IMR-90 (cell line): Measurements from ENCODE around the gene GGPS1. TPM values are rescaled to one million over a fixed set of nuclear protein-coding genes. Genes with fewer than 3 reads are reported as not detected.

Experiments used
- ATAC-seq: fragments of 200-7000 bp; cut with Tn5 transposase; 2 replicates; pipeline ENCODE4 v1.9.1; 2020; ENCODE audit warnings: low read depth, mild to moderate bottlenecking, moderate library complexity
- BruUV-seq: library from RNA; stranded (reverse); fragments of 400-500 nt; replicated peaks from 2 replicates; lab custom pipeline; 2021; lab: Mats Ljungman, UMichigan
- CTCF ChIA-PET: fragments of 300-600 bp; formaldehyde crosslinking; extraction: SDS; loops from one replicate; lab custom pipeline; 2021; ENCODE audit warnings: antibody characterized with exemption; lab: Yijun Ruan, JAX
- POLR2A ChIA-PET: fragments of 300-600 bp; sonication (Branson Sonifier 250); formaldehyde crosslinking; loops from one replicate; lab custom pipeline; 2022; ENCODE audit warnings: antibody characterized with exemption; ENCODE audit not compliant: unreplicated experiment; lab: Charles Lee
- DNase-seq: peaks from one replicate; pipeline ENCODE4 v3.0.0; 2013
- H2AFZ ChIP-seq: replicated peaks from 2 replicates; pipeline ENCODE3; 2013; ENCODE audit warnings: low read length, mild to moderate bottlenecking; ENCODE audit not compliant: poor library complexity
- H2AK5ac ChIP-seq: 2 replicates; pipeline ENCODE4 v1.6.1; 2013; ENCODE audit warnings: low read depth, low read length, inconsistent platforms
- H2AK9ac ChIP-seq: replicated peaks from 2 replicates; pipeline ENCODE3; 2013; ENCODE audit warnings: mild to moderate bottlenecking, low read depth, low read length, moderate library complexity; ENCODE audit not compliant: poor library complexity
- H2BK120ac ChIP-seq: 2 replicates; pipeline ENCODE4 v1.6.1; 2013; ENCODE audit warnings: low read depth, low read length, inconsistent platforms
- H2BK15ac ChIP-seq: 3 replicates; pipeline ENCODE4 v1.6.1; 2013; ENCODE audit warnings: low read depth, low read length, inconsistent platforms
- H2BK20ac ChIP-seq: 2 replicates; pipeline ENCODE4 v1.6.1; 2013; ENCODE audit warnings: low read depth, mild to moderate bottlenecking, inconsistent platforms, low read length, moderate library complexity
- H2BK5ac ChIP-seq: 2 replicates; pipeline ENCODE4 v1.6.1; 2013; ENCODE audit warnings: mild to moderate bottlenecking, low read depth, low read length, inconsistent platforms; ENCODE audit not compliant: poor library complexity, severe bottlenecking
- H3K14ac ChIP-seq: replicated peaks from 2 replicates; pipeline ENCODE4 v1.6.1; 2013; ENCODE audit warnings: low read depth, low read length, inconsistent platforms
- H3K18ac ChIP-seq: 2 replicates; pipeline ENCODE4 v1.6.1; 2013; ENCODE audit warnings: low read depth, low read length, control low read depth
- H3K23ac ChIP-seq: 2 replicates; pipeline ENCODE4 v1.6.1; 2013; ENCODE audit warnings: low read depth, low read length, inconsistent platforms
- H3K27ac ChIP-seq: 2 replicates; pipeline ENCODE4 v1.5.1; 2013; ENCODE audit warnings: mild to moderate bottlenecking, control low read depth, low read length; ENCODE audit not compliant: insufficient read depth
- H3K27me3 ChIP-seq: 2 replicates; pipeline ENCODE4 v1.6.1; 2013; ENCODE audit warnings: low read length; ENCODE audit not compliant: control insufficient read depth, insufficient read depth
- H3K36me3 ChIP-seq: 2 replicates; pipeline ENCODE4 v1.6.1; 2013; ENCODE audit warnings: low read length, mixed read lengths; ENCODE audit not compliant: control insufficient read depth, insufficient read depth
- H3K4ac ChIP-seq: 2 replicates; pipeline ENCODE4 v1.6.1; 2013; ENCODE audit warnings: low read depth, low read length, inconsistent platforms
- H3K4me1 ChIP-seq: 2 replicates; pipeline ENCODE4 v1.6.1; 2013; ENCODE audit warnings: low read length, mixed read lengths; ENCODE audit not compliant: control insufficient read depth, insufficient read depth
- H3K4me2 ChIP-seq: 2 replicates; pipeline ENCODE4 v1.6.1; 2013; ENCODE audit warnings: low read depth, mild to moderate bottlenecking, control low read depth, low read length, moderate library complexity
- H3K4me3 ChIP-seq: 2 replicates; pipeline ENCODE4 v1.5.1; 2013; ENCODE audit warnings: low read depth, mild to moderate bottlenecking, control low read depth, low read length, moderate library complexity; ENCODE audit not compliant: insufficient read depth
- H3K56ac ChIP-seq: 2 replicates; pipeline ENCODE4 v1.6.1; 2013; ENCODE audit warnings: low read length, inconsistent platforms; ENCODE audit not compliant: insufficient read depth; ENCODE audit errors: extremely low read depth
- H3K79me1 ChIP-seq, 2 experiments: 2 replicates each; pipeline ENCODE4 v1.6.1; 2013; ENCODE audit warnings: low read length in 2 of 2, inconsistent platforms in 1 of 2, low read depth in 1 of 2
- H3K9ac ChIP-seq: 2 replicates; pipeline ENCODE4 v1.6.1; 2013; ENCODE audit warnings: low read depth, low read length, control low read depth
- H3K9me1 ChIP-seq: 2 replicates; pipeline ENCODE4 v1.6.1; 2013; ENCODE audit warnings: low read length, inconsistent platforms; ENCODE audit not compliant: insufficient read depth
- H3K9me3 ChIP-seq: 2 replicates; pipeline ENCODE4 v1.6.1; 2013; ENCODE audit warnings: low read length; ENCODE audit not compliant: control insufficient read depth, insufficient read depth
- H4K20me1 ChIP-seq: 2 replicates; pipeline ENCODE4 v1.6.1; 2013; ENCODE audit warnings: low read length, inconsistent platforms; ENCODE audit not compliant: insufficient read depth
- H4K5ac ChIP-seq: 2 replicates; pipeline ENCODE4 v1.6.1; 2013; ENCODE audit warnings: mild to moderate bottlenecking, low read depth, low read length, control low read depth
- H4K8ac ChIP-seq, 2 experiments: 2 replicates each; pipeline ENCODE4 v1.6.1; 2013; ENCODE audit warnings: low read depth in 2 of 2, low read length in 2 of 2, control low read depth in 1 of 2, inconsistent platforms in 1 of 2
- H4K91ac ChIP-seq: 2 replicates; pipeline ENCODE4 v1.6.1; 2013; ENCODE audit warnings: low read depth, low read length, inconsistent platforms; ENCODE audit not compliant: insufficient read depth
- BHLHE40 ChIP-seq: fragments of 150-350 bp; IDR thresholded peaks from 2 replicates; pipeline ENCODE4 v1.6.1; 2016; ENCODE audit warnings: mild to moderate bottlenecking, low read depth, low read length
- CEBPB ChIP-seq: IDR thresholded peaks from 2 replicates; pipeline ENCODE4 v1.6.1; 2012; ENCODE audit warnings: low read depth, low read length, improper control_type of control experiment
- CHD1 ChIP-seq: IDR thresholded peaks from 2 replicates; pipeline ENCODE4 v1.6.1; 2012; ENCODE audit warnings: low read depth, low read length, improper control_type of control experiment
- FOS ChIP-seq: fragments of 150-350 bp; IDR thresholded peaks from 2 replicates; pipeline ENCODE4 v1.6.1; 2016; ENCODE audit warnings: low read depth, low read length
- MAFK ChIP-seq: IDR thresholded peaks from 2 replicates; pipeline ENCODE4 v1.6.1; 2012; ENCODE audit warnings: low read depth, low read length, improper control_type of control experiment
- MAZ ChIP-seq: IDR thresholded peaks from 2 replicates; pipeline ENCODE4 v1.6.1; 2012; ENCODE audit warnings: low read depth, mild to moderate bottlenecking, low read length, improper control_type of control experiment, moderate library complexity, borderline replicate concordance
- MXI1 ChIP-seq: IDR thresholded peaks from 2 replicates; pipeline ENCODE4 v1.6.1; 2012; ENCODE audit warnings: low read depth, mild to moderate bottlenecking, low read length, moderate library complexity, borderline replicate concordance
- NFE2L2 ChIP-seq: fragments of 150-350 bp; IDR thresholded peaks from 2 replicates; pipeline ENCODE4 v1.6.1; 2016; ENCODE audit warnings: low read depth, mild to moderate bottlenecking, low read length
- POLR2A ChIP-seq: IDR thresholded peaks from 2 replicates; pipeline ENCODE4 v1.6.1; 2012; ENCODE audit warnings: mild to moderate bottlenecking, low read depth, low read length
- RAD21 ChIP-seq: IDR thresholded peaks from 2 replicates; pipeline ENCODE4 v1.6.1; 2012; ENCODE audit warnings: low read length, improper control_type of control experiment
- RCOR1 ChIP-seq: IDR thresholded peaks from 2 replicates; pipeline ENCODE4 v1.6.1; 2012; ENCODE audit warnings: mild to moderate bottlenecking, low read length, improper control_type of control experiment; ENCODE audit not compliant: insufficient replicate concordance
- RFX5 ChIP-seq: IDR thresholded peaks from 2 replicates; pipeline ENCODE4 v1.8.0; 2012; ENCODE audit warnings: low read depth, mild to moderate bottlenecking, low read length, moderate library complexity
- SMC3 ChIP-seq: fragments of 150-350 bp; IDR thresholded peaks from 2 replicates; pipeline ENCODE4 v1.6.1; 2016; ENCODE audit warnings: low read depth, mild to moderate bottlenecking, antibody characterized with exemption, low read length, moderate library complexity
- WGBS, 2 experiments: methylation state at CpG; one replicate each; pipeline versions ENCODE4 v1.1.5 to v1.1.7; 2013; ENCODE audit warnings: missing lambda C conversion rate in 2 of 2; ENCODE audit not compliant: insufficient read length in 1 of 2; ENCODE audit errors: extremely low coverage in 2 of 2; 5-methylcytosine and 5-hydroxymethylcytosine counted together
- dilution Hi-C: fragments of 300-500 bp; cut with HindIII; formaldehyde crosslinking; loops from one replicate; pipeline ENCODE4 v1.14.3; 2018; ENCODE audit warnings: low sequenced_read_pairs; ENCODE audit not compliant: unreplicated experiment
- in situ Hi-C: fragments of 300-500 bp; cut with MboI; formaldehyde crosslinking; loops from 3 replicates; pipeline ENCODE4 v1.14.3; 2019; ENCODE audit warnings: low sequenced_read_pairs, inconsistent platforms, mixed read lengths
- intact Hi-C: fragments of 100-400 bp; cut with micrococcal nuclease; formaldehyde crosslinking; loops from 2 replicates; pipeline ENCODE4 v1.10.0; 2022
- polyA plus RNA-seq, 3 experiments: library from polyadenylated mRNA; depleted of rRNA; stranded (reverse); fragments of >200 nt; gene quantifications; 2 replicates each; pipeline ENCODE4 v1.2.3, GENCODE V29; 2012; ENCODE audit warnings: low replicate concordance in 1 of 3
- total RNA-seq: library from RNA; depleted of rRNA; stranded (reverse); fragments of >200 nt; gene quantifications from 2 replicates; pipeline ENCODE4 v1.2.3, GENCODE V29; 2012
- TF ChIP-seq, protein P1 (sequence below): fragments of 150-350 bp; IDR thresholded peaks from 2 replicates; pipeline ENCODE4 v1.6.1; 2016; ENCODE audit warnings: low read depth, mild to moderate bottlenecking, low read length, moderate library complexity, borderline replicate concordance
- TF ChIP-seq, protein P2 (sequence below): conservative IDR thresholded peaks from 2 replicates; pipeline ENCODE4 v1.5.1; 2012; ENCODE audit warnings: mild to moderate bottlenecking, low read depth, low read length, improper control_type of control experiment
- TF ChIP-seq, protein P3 (sequence below): fragments of 150-350 bp; IDR thresholded peaks from 2 replicates; pipeline ENCODE4 v1.6.1; 2017; ENCODE audit warnings: mild to moderate bottlenecking, antibody characterized with exemption, low read length, low read depth

The GGPS1 gene
- total and polyA plus RNA-seq, 2 of the 4 experiments (the other 2 are of a cell fraction): 16.4 to 21.5 TPM

DNA sequence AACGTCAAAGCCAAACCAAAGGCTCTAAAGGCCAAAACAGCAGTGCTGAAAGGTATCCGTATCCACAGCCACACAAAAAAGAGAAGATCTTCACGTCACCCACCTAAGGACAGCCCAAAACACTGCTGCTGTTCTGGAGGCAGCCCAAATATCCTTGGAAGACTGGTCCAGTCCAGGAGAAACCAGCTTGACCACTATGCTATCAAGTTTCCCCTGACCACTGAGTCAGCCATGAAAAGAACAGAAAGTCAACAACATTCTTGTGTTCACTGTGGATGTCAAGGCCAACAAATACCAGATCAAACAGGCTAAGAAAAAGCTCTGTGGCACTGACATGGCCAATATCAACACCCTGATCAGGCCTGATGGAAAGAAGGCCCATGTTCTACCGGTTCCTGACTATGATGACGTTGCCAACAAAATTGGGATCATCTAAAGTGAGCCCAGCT lies 32.4 kb upstream of the GGPS1 start:
- intact Hi-C loops (no loop called here), in situ Hi-C loops (no loop called here), dilution Hi-C loops (no loop called here)
- TF ChIP-seq BHLHE40: no peak
- TF ChIP-seq RAD21: no peak
- TF ChIP-seq, protein P1, sequence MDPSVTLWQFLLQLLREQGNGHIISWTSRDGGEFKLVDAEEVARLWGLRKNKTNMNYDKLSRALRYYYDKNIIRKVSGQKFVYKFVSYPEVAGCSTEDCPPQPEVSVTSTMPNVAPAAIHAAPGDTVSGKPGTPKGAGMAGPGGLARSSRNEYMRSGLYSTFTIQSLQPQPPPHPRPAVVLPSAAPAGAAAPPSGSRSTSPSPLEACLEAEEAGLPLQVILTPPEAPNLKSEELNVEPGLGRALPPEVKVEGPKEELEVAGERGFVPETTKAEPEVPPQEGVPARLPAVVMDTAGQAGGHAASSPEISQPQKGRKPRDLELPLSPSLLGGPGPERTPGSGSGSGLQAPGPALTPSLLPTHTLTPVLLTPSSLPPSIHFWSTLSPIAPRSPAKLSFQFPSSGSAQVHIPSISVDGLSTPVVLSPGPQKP: no peak
- TF ChIP-seq CEBPB: no peak
- no peak for TF ChIP-seq MXI1
- no peak for TF ChIP-seq MAFK
- TF ChIP-seq RFX5: no peak
- no peak for TF ChIP-seq NFE2L2
- TF ChIP-seq, protein P2, sequence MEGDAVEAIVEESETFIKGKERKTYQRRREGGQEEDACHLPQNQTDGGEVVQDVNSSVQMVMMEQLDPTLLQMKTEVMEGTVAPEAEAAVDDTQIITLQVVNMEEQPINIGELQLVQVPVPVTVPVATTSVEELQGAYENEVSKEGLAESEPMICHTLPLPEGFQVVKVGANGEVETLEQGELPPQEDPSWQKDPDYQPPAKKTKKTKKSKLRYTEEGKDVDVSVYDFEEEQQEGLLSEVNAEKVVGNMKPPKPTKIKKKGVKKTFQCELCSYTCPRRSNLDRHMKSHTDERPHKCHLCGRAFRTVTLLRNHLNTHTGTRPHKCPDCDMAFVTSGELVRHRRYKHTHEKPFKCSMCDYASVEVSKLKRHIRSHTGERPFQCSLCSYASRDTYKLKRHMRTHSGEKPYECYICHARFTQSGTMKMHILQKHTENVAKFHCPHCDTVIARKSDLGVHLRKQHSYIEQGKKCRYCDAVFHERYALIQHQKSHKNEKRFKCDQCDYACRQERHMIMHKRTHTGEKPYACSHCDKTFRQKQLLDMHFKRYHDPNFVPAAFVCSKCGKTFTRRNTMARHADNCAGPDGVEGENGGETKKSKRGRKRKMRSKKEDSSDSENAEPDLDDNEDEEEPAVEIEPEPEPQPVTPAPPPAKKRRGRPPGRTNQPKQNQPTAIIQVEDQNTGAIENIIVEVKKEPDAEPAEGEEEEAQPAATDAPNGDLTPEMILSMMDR: no peak
- no peak for TF ChIP-seq MAZ
- TF ChIP-seq CHD1: no peak
- no peak for TF ChIP-seq FOS
- TF ChIP-seq, protein P3, sequence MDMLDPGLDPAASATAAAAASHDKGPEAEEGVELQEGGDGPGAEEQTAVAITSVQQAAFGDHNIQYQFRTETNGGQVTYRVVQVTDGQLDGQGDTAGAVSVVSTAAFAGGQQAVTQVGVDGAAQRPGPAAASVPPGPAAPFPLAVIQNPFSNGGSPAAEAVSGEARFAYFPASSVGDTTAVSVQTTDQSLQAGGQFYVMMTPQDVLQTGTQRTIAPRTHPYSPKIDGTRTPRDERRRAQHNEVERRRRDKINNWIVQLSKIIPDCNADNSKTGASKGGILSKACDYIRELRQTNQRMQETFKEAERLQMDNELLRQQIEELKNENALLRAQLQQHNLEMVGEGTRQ: no peak
- no peak for TF ChIP-seq RCOR1
- no peak for TF ChIP-seq POLR2A
- TF ChIP-seq SMC3: no peak
- Histone ChIP-seq H2AK5ac (no peak overlapping the region), H2BK5ac (peak overlapping the region; percentile 40), H2AFZ (peak overlapping the region; percentile 33), H3K4me2 (peak overlapping the region; percentile 44; the same call in 1 of the 2 replicates), H3K27me3 (no peaks in the 10 kb centered on the region), H4K20me1 (peaks cover 76% of the 10 kb centered on the region), H2BK120ac (no peak overlapping the region), H3K9me1 (peaks cover 5% of the 10 kb centered on the region), H3K14ac (0 out of 2 replicates have a peak overlapping the region, but pooled peaks have one; percentile 2), H3K27ac (no peak overlapping the region), H3K9ac (no peak overlapping the region), H3K4me1 (peaks cover 4% of the 10 kb centered on the region; the same call in 1 of the 2 replicates), H4K91ac (no peak overlapping the region), H4K8ac (no peak overlapping the region), H3K18ac (no peak overlapping the region), H3K36me3 (no peaks in the 10 kb centered on the region), H3K79me1 (peaks cover 5 to 50% of the 10 kb centered on the region in 2 experiments), H2BK20ac (no peak overlapping the region), H3K56ac (no peak overlapping the region), H2BK15ac (no peak overlapping the region), H3K23ac (no peak overlapping the region), H3K4me3 (no peak overlapping the region), H3K4ac (no peak overlapping the region), H4K5ac (no peak overlapping the region), H2AK9ac (peak overlapping the region; percentile 44), H3K9me3 (no peaks in the 10 kb centered on the region)
- peak; percentile 81 for DNase-seq
- peak; percentile 72 for ATAC-seq
- WGBS, 2 experiments: no CpG with 5 or more reads among the region's 5 CpGs
- CTCF ChIA-PET: no interaction called here
- BruUV-seq: no TSS peak
- POLR2A ChIA-PET: no interaction called here
